ENCODE data around the gene BTBD17. TPM values are rescaled to one million over a fixed set of nuclear protein-coding genes. Genes with fewer than 3 reads are reported as not detected.

Gene BTBD17
- total RNA-seq, 3 donors from 2014 or later (not counting 1 experiment from before 2014, with no cell fraction given), result 0.48 TPM; not detected in 2

GRCh38 chr17:74368341-74369081 is 6.8 kb upstream of the BTBD17 start:
- Mint-ChIP-seq H3K36me3 (no peaks in the 10 kb centered on the region), H3K27ac (peak overlapping the region in 1 of 2 donors; percentile 75), H3K27me3 (ENCODE audit: low read depth in 2 of 2) (peaks cover 0 to 6% of the 10 kb centered on the region in 2 donors), H3K9me3 (no peaks in the 10 kb centered on the region), H3K4me3 (peak overlapping the region; percentile 71), H3K4me1 (peaks cover 17 to 18% of the 10 kb centered on the region in 2 donors)
- H3K4me1 ChIP-seq (ENCODE audit: control insufficient read depth, insufficient read depth, low read length), result peaks cover 20% of the 10 kb centered on the region
- peak; percentile 78 to 87 for DNase-seq
- peak; percentile 93 for TF ChIP-seq CTCF (IDR thresholded peaks at IDR 0.05)
- no peak overlapping the region for H3K27ac ChIP-seq (ENCODE audit: low read length)
- H3K36me3 ChIP-seq (ENCODE audit: control insufficient read depth, insufficient read depth, low read length), result no peaks in the 10 kb centered on the region
- H3K4me3 ChIP-seq (ENCODE audit: low read length), result no peak overlapping the region
- H3K27me3 ChIP-seq (ENCODE audit: control insufficient read depth, insufficient read depth, low read length), result peaks cover 2% of the 10 kb centered on the region
- 14% methylated on average over 14 of the region's 14 CpGs for WGBS (ENCODE audit: insufficient coverage)
- ATAC-seq, result peak; percentile 76 to 90 (median 90)
- H3K9me3 ChIP-seq (ENCODE audit: control insufficient read depth, insufficient read depth, low read length), result no peaks in the 10 kb centered on the region
- intact Hi-C loops (cut with micrococcal nuclease), result loop anchor here (1.0 to 5.0 kb wide), 4 partner anchors 89 to 234 kb away; no protein-coding TSS in a partner anchor

GRCh38 chr17:74367206-74367605 is 5.5 kb upstream of the BTBD17 start, which contains the start of gene GPR142:
Gene GPR142, plus strand, starts transcription at chr17:74367506. Its CDS starts 2,035 bp downstream, at chr17:74369541.
- Mint-ChIP-seq H3K4me3 (no peak within 1 kb of the TSS), H3K4me1 (peaks cover 17 to 18% of the 10 kb centered on the region in 2 donors), H3K36me3 (no peaks in the 10 kb centered on the region), H3K9me3 (no peaks in the 10 kb centered on the region), H3K27ac (no peak within 1 kb of the TSS), H3K27me3 (ENCODE audit: low read depth in 2 of 2) (peaks cover 0 to 6% of the 10 kb centered on the region in 2 donors)
- no peak for DNase-seq
- H3K9me3 ChIP-seq (ENCODE audit: control insufficient read depth, insufficient read depth, low read length), result no peaks in the 10 kb centered on the region
- 94% methylated on average over 5 of the region's 5 CpGs for WGBS (ENCODE audit: insufficient coverage)
- intact Hi-C loops (cut with micrococcal nuclease), result loop anchor here (5.0 kb wide), 1 partner anchor 235 kb away; no protein-coding TSS in a partner anchor
- no peak within 1 kb of the TSS for H3K4me3 ChIP-seq (ENCODE audit: low read length)
- H3K27ac ChIP-seq (ENCODE audit: low read length), result no peak within 1 kb of the TSS
- no peak for TF ChIP-seq CTCF (IDR thresholded peaks at IDR 0.05)
- peaks cover 2% of the 10 kb centered on the region for H3K27me3 ChIP-seq (ENCODE audit: control insufficient read depth, insufficient read depth, low read length)
- peaks cover 20% of the 10 kb centered on the region for H3K4me1 ChIP-seq (ENCODE audit: control insufficient read depth, insufficient read depth, low read length)
- H3K36me3 ChIP-seq (ENCODE audit: control insufficient read depth, insufficient read depth, low read length), result no peaks in the 10 kb centered on the region
- no peak for ATAC-seq

GRCh38 chr17:74362810-74363498 is 1.3 kb upstream of the BTBD17 start:
- no peak overlapping the region for H3K4me3 Mint-ChIP-seq
- Histone ChIP-seq H3K27me3 (ENCODE audit: control insufficient read depth, insufficient read depth, low read length) (peaks cover 11% of the 10 kb centered on the region), H3K27ac (ENCODE audit: low read length) (no peak overlapping the region), H3K4me1 (ENCODE audit: control insufficient read depth, insufficient read depth, low read length) (peaks cover 1% of the 10 kb centered on the region), H3K4me3 (ENCODE audit: low read length) (no peak overlapping the region), H3K36me3 (ENCODE audit: control insufficient read depth, insufficient read depth, low read length) (no peaks in the 10 kb centered on the region), H3K9me3 (ENCODE audit: control insufficient read depth, insufficient read depth, low read length) (no peaks in the 10 kb centered on the region)
- H3K9me3 Mint-ChIP-seq, result no peaks in the 10 kb centered on the region
- no peak overlapping the region for H3K27ac Mint-ChIP-seq
- peaks cover 16 to 24% of the 10 kb centered on the region in 2 donors for H3K27me3 Mint-ChIP-seq (ENCODE audit: low read depth in 2 of 2)
- peaks cover under 1% of the 10 kb centered on the region in 2 donors for H3K4me1 Mint-ChIP-seq
- no peaks in the 10 kb centered on the region for H3K36me3 Mint-ChIP-seq
- intact Hi-C loops (cut with micrococcal nuclease), result no loop called here
- DNase-seq (no peak), ATAC-seq (no peak)
- 76% methylated on average over 14 of the region's 14 CpGs for WGBS (ENCODE audit: insufficient coverage)
- TF ChIP-seq CTCF (IDR thresholded peaks at IDR 0.05), result no peak
